Thymus (tissue), 11 donors: Measurements from ENCODE around the gene GDPD5. TPM values are rescaled to one million over a fixed set of nuclear protein-coding genes. Genes with fewer than 3 reads are reported as not detected.

ENCODE experiments used
- DNase-seq, 9 donors: peaks; one replicate each; pipeline ENCODE4 v3.0.0-alpha.2; 2013; ENCODE audit warnings: low spot score in 9 of 9, low read depth in 6 of 9, missing footprints in 1 of 9
- H3K27ac ChIP-seq, 2 donors: one replicate each; pipeline ENCODE4 v1.5.1; 2013; ENCODE audit warnings: control low read depth in 1 of 2, low read depth in 1 of 2, low read length in 1 of 2, mild to moderate bottlenecking in 1 of 2, moderate library complexity in 1 of 2
- H3K27me3 ChIP-seq, 2 donors: one replicate each; pipeline ENCODE4 v1.5.1; 2013; ENCODE audit warnings: low read length in 1 of 2; ENCODE audit not compliant: control insufficient read depth in 2 of 2, insufficient read depth in 1 of 2
- H3K36me3 ChIP-seq, 2 donors: one replicate each; pipeline ENCODE4 v1.5.1; 2013; ENCODE audit warnings: low read length in 1 of 2, mild to moderate bottlenecking in 1 of 2, moderate library complexity in 1 of 2; ENCODE audit not compliant: control insufficient read depth in 2 of 2, insufficient read depth in 2 of 2
- H3K4me1 ChIP-seq, 2 donors: one replicate each; pipeline ENCODE4 v1.5.1; 2013; ENCODE audit warnings: low read length in 2 of 2; ENCODE audit not compliant: control insufficient read depth in 2 of 2, insufficient read depth in 2 of 2
- H3K4me3 ChIP-seq, 2 donors: one replicate each; pipeline ENCODE4 v1.5.1; 2013; ENCODE audit warnings: low read length in 2 of 2, control low read depth in 1 of 2, mild to moderate bottlenecking in 1 of 2
- H3K9me3 ChIP-seq, 2 donors: one replicate each; pipeline ENCODE4 v1.5.1; 2013; ENCODE audit warnings: low read length in 1 of 2, mild to moderate bottlenecking in 1 of 2; ENCODE audit not compliant: control insufficient read depth in 2 of 2, insufficient read depth in 1 of 2
- WGBS: extraction: QIAGEN DNeasy Blood & Tissue Kit; methylation state at CpG from one replicate; pipeline ENCODE4 v1.1.7; 2013; 5-methylcytosine and 5-hydroxymethylcytosine counted together
- polyA plus RNA-seq: library from polyadenylated mRNA; stranded (reverse); fragments of 200-250 nt; gene quantifications from one replicate; pipeline ENCODE4 v1.2.3, GENCODE V29; 2013
- total RNA-seq: library from RNA; stranded (reverse); fragments of 120-200 nt; gene quantifications from one replicate; pipeline ENCODE4 v1.2.4, GENCODE V29; 2013
- donor health status: healthy.

GDPD5 gene
- total and polyA plus RNA-seq, 2 donors = 3.1 to 25.3 TPM

- DNase-seq = no peak
- Histone ChIP-seq H3K4me1 (peaks cover 0 to 14% of the 10 kb centered on the region in 2 donors), H3K9me3 (no peaks in the 10 kb centered on the region), H3K4me3 (no peak overlapping the region), H3K36me3 (no peaks in the 10 kb centered on the region), H3K27ac (no peak overlapping the region), H3K27me3 (no peaks in the 10 kb centered on the region)
- 75% methylated on average over 11 of the region's 11 CpGs for WGBS
Observed at GRCh38 chr11:75538150-75538942, 12.6 kb upstream of the GDPD5 start.

- H3K4me1 ChIP-seq = peaks cover 0 to 14% of the 10 kb centered on the region in 2 donors
- no peak overlapping the region for H3K4me3 ChIP-seq
- no peaks in the 10 kb centered on the region for H3K36me3 ChIP-seq
- DNase-seq = no peak
- H3K27me3 ChIP-seq = no peaks in the 10 kb centered on the region
- H3K27ac ChIP-seq = no peak overlapping the region
- no peaks in the 10 kb centered on the region for H3K9me3 ChIP-seq
- WGBS = 90% methylated on average over 5 of the region's 5 CpGs
Observed at GRCh38 chr11:75537740-75538139, 12.0 kb upstream of the GDPD5 start.

- Histone ChIP-seq H3K27ac (no peak overlapping the region), H3K4me1 (peaks cover 0 to 18% of the 10 kb centered on the region in 2 donors), H3K9me3 (no peaks in the 10 kb centered on the region), H3K27me3 (no peaks in the 10 kb centered on the region), H3K36me3 (no peaks in the 10 kb centered on the region), H3K4me3 (no peak overlapping the region)
- DNase-seq = no peak
- WGBS = 73% methylated on average over 13 of the region's 13 CpGs
Observed at GRCh38 chr11:75536786-75537641, 11.3 kb upstream of the GDPD5 start.

- peak in 1 of 9 donors; percentile 38 for DNase-seq
- H3K27me3 ChIP-seq = no peaks in the 10 kb centered on the region
- no peaks in the 10 kb centered on the region for H3K9me3 ChIP-seq
- H3K4me1 ChIP-seq = peaks cover 0 to 19% of the 10 kb centered on the region in 2 donors
- no peaks in the 10 kb centered on the region for H3K36me3 ChIP-seq
- H3K4me3 ChIP-seq = no peak overlapping the region
- no peak overlapping the region for H3K27ac ChIP-seq
- 14% methylated on average over 1 of the region's 1 CpG for WGBS
Observed at GRCh38 chr11:75535071-75535470, 9.3 kb upstream of the GDPD5 start.

GRCh38 chr11:75534259-75535069 is 8.7 kb upstream of the GDPD5 start:
- Histone ChIP-seq H3K4me3 (no peak overlapping the region), H3K36me3 (no peaks in the 10 kb centered on the region), H3K4me1 (peaks cover 0 to 19% of the 10 kb centered on the region in 2 donors), H3K9me3 (no peaks in the 10 kb centered on the region), H3K27me3 (no peaks in the 10 kb centered on the region), H3K27ac (no peak overlapping the region)
- WGBS = 62% methylated on average over 15 of the region's 15 CpGs
- DNase-seq = peak in 1 of 9 donors; percentile 22

- Histone ChIP-seq H3K4me1 (peaks cover 0 to 19% of the 10 kb centered on the region in 2 donors), H3K9me3 (no peaks in the 10 kb centered on the region), H3K4me3 (no peak overlapping the region), H3K27ac (no peak overlapping the region), H3K36me3 (no peaks in the 10 kb centered on the region), H3K27me3 (peaks cover 0 to 3% of the 10 kb centered on the region in 2 donors)
- 97% methylated on average over 1 of the region's 1 CpG for WGBS
- no peak for DNase-seq
Observed at GRCh38 chr11:75533896-75534258, 8.1 kb upstream of the GDPD5 start.

GRCh38 chr11:75532200-75533048 is 6.7 kb upstream of the GDPD5 start:
- DNase-seq = peak in 8 of 9 donors; percentile 58 to 87 (median 73)
- WGBS = 54% methylated on average over 7 of the region's 7 CpGs
- Histone ChIP-seq H3K27ac (no peak overlapping the region), H3K4me1 (peaks cover 0 to 17% of the 10 kb centered on the region in 2 donors), H3K27me3 (peaks cover 0 to 3% of the 10 kb centered on the region in 2 donors), H3K36me3 (no peaks in the 10 kb centered on the region), H3K4me3 (no peak overlapping the region), H3K9me3 (no peaks in the 10 kb centered on the region)

- no peaks in the 10 kb centered on the region for H3K9me3 ChIP-seq
- 76% methylated on average over 4 of the region's 4 CpGs for WGBS
- H3K4me3 ChIP-seq = no peak overlapping the region
Observed at GRCh38 chr11:75531325-75531724, 5.6 kb upstream of the GDPD5 start.

More at GRCh38 chr11:75531325-75531724, 5.6 kb upstream of the GDPD5 start:
- DNase-seq = no peak
- Histone ChIP-seq H3K27me3 (peaks cover 1 to 3% of the 10 kb centered on the region in 2 donors), H3K27ac (no peak overlapping the region), H3K4me1 (peaks cover 3 to 20% of the 10 kb centered on the region in 2 donors), H3K36me3 (no peaks in the 10 kb centered on the region)
